Spleen (tissue), 11 donors: Measurements from ENCODE around the gene NFYC. TPM values are rescaled to one million over a fixed set of nuclear protein-coding genes. Genes with fewer than 3 reads are reported as not detected.

Experiments
- DNase-seq: peaks from one replicate; pipeline ENCODE4 v3.0.0-alpha.2; 2020
- H3K27ac ChIP-seq, 8 donors: fragments of 200-600 bp; sonication (generic) in 7 of 8; 1 replicate in 4 of 8; 2 replicates in 4 of 8; pipeline versions ENCODE4 v1.5.0 to v1.8.0; 2016 to 2021; ENCODE audit warnings: inconsistent platforms in 4 of 8, mild to moderate bottlenecking in 4 of 8, moderate library complexity in 1 of 8
- H3K27me3 ChIP-seq, 7 donors: fragments of 200-600 bp; sonication (generic) in 6 of 7; replicated peaks in 1 of 7; 1 replicate in 4 of 7; 2 replicates in 3 of 7; pipeline versions ENCODE4 v1.5.0 to v1.8.0; 2016 to 2021; ENCODE audit warnings: inconsistent platforms in 3 of 7, mild to moderate bottlenecking in 1 of 7
- H3K36me3 ChIP-seq, 6 donors: fragments of 200-600 bp; sonication (generic) in 5 of 6; 1 replicate in 4 of 6; 2 replicates in 2 of 6; pipeline versions ENCODE4 v1.5.0 to v1.8.0; 2016 to 2021; ENCODE audit warnings: inconsistent platforms in 2 of 6
- H3K4me1 ChIP-seq, 6 donors: fragments of 200-600 bp; sonication (generic) in 5 of 6; 1 replicate in 3 of 6; 2 replicates in 3 of 6; pipeline versions ENCODE4 v1.5.0 to v1.8.0; 2016 to 2021; ENCODE audit warnings: inconsistent platforms in 3 of 6
- H3K4me3 ChIP-seq, 8 donors: fragments of 200-600 bp; sonication (generic) in 7 of 8; 1 replicate in 4 of 8; 2 replicates in 4 of 8; pipeline versions ENCODE4 v1.5.0 to v1.8.0; 2016 to 2021; ENCODE audit warnings: inconsistent platforms in 4 of 8, mild to moderate bottlenecking in 4 of 8, moderate library complexity in 2 of 8
- H3K9me3 ChIP-seq, 8 donors: fragments of 200-600 bp; sonication (generic) in 7 of 8; 1 replicate in 4 of 8; 2 replicates in 4 of 8; pipeline versions ENCODE4 v1.5.0 to v1.8.0; 2016 to 2021; ENCODE audit warnings: inconsistent platforms in 4 of 8
- CTCF ChIP-seq, 11 experiments: fragments of 200-600 bp in 7 of 11; fragments of 450-650 bp in 4 of 11; sonication (generic) in 4 of 11; IDR thresholded peaks in 8 of 11; conservative IDR thresholded peaks in 3 of 11; 1 replicate in 7 of 11; 2 replicates in 4 of 11; pipeline versions ENCODE4 v1.4.0 to v1.8.0; 2016 to 2021; ENCODE audit warnings: antibody characterized with exemption in 11 of 11, inconsistent platforms in 4 of 11, mild to moderate bottlenecking in 1 of 11
- POLR2A ChIP-seq, 3 donors: fragments of 450-650 bp; IDR thresholded peaks; one replicate each; pipeline ENCODE4 v1.5.1; 2017; ENCODE audit warnings: antibody characterized with exemption in 3 of 3, mild to moderate bottlenecking in 1 of 3
- POLR2AphosphoS5 ChIP-seq, 3 donors: sonication (generic); formaldehyde crosslinking; IDR thresholded peaks; one replicate each; pipeline ENCODE4 v1.5.1; 2017; ENCODE audit warnings: antibody characterized with exemption in 3 of 3
- WGBS, 5 donors: extraction: QIAGEN DNeasy Blood & Tissue Kit in 3 of 5; methylation state at CpG; one replicate each; pipeline versions ENCODE4 v1.1.5 to v1.1.7; 2013 to 2018; 5-methylcytosine and 5-hydroxymethylcytosine counted together
- intact Hi-C: fragments of 100-400 bp; cut with DNase I; formaldehyde crosslinking; loops from one replicate; pipeline ENCODE4 v1.15.0; 2023; ENCODE audit warnings: low total_unique reads
- polyA plus RNA-seq, 3 donors: library from polyadenylated mRNA; stranded (reverse); fragments of 200-250 nt; gene quantifications; one replicate each; pipeline ENCODE4 v1.2.1, GENCODE V29; 2013
- total RNA-seq, 7 donors: library from RNA; depleted of rRNA in 3 of 7; stranded (reverse); fragments of >200 nt in 3 of 7; fragmentation: NEBNext Ultra II Directional in 4 of 7; extraction: Animal tissue kit (Norgen Biotek cat#: 25700) in 4 of 7; gene quantifications; one replicate each; pipeline versions ENCODE4 v1.1.0 to v1.2.1, GENCODE V29; 2016 to 2021
- donor health status: healthy with polysubstance abuse.
- donor health status: DM: no; HTN: no; CAD: no; lungs with moderate emphysema.
- donor health status: DM: no; HTN: no; CAD: no.
- donor health status: Bipolar disorder and iron deficiency.
- donor health status: healthy.
- donor health status: DM: no; HTN: no; CAD: no.
- donor health status: DM: yes; HTN: yes; CAD: no.

The NFYC gene
- total and polyA plus RNA-seq, 10 donors, result 34.6 to 99.0 (median 67.7) TPM

DNA sequence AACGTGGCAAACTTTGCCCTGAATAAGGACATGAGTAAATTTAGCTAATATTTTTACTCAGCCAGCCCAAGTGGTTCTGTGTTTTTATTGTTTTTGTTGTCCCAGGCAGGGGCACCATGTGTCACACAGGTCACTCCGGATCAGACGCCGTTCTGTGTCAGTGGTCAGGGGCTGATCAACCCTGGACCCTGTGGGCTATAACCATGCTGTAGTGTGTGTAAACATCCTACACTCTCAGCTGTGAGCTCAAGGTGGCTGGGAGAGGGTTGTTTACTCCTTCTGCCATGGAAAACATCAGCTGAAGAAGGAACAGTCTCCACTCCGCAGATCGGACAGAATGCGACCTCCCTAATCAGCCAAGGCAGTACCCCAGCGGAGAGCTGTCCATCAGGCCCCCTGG, 65.6 kb downstream of the NFYC start:
- Histone ChIP-seq H3K4me1 (peaks cover 0 to 22% (median 0%) of the 10 kb centered on the region in 6 donors), H3K36me3 (peaks cover 0 to 100% (median 83%) of the 10 kb centered on the region in 6 donors), H3K27me3 (no peaks in the 10 kb centered on the region), H3K9me3 (no peaks in the 10 kb centered on the region), H3K27ac (no peak overlapping the region), H3K4me3 (no peak overlapping the region)
- no peak for TF ChIP-seq CTCF (IDR thresholded peaks at IDR 0.05 in 8 of 11, conservative IDR thresholded peaks at IDR 0.05 in 3 of 11)
- no peak for TF ChIP-seq POLR2AphosphoS5 (IDR thresholded peaks at IDR 0.05)
- TF ChIP-seq POLR2A (IDR thresholded peaks at IDR 0.05), result no peak
- DNase-seq, result no peak
- intact Hi-C loops, result no loop called here
- WGBS, 5 donors, result 87 to 95% (median 92%) methylated on average over 8 of the region's 8 CpGs

DNA sequence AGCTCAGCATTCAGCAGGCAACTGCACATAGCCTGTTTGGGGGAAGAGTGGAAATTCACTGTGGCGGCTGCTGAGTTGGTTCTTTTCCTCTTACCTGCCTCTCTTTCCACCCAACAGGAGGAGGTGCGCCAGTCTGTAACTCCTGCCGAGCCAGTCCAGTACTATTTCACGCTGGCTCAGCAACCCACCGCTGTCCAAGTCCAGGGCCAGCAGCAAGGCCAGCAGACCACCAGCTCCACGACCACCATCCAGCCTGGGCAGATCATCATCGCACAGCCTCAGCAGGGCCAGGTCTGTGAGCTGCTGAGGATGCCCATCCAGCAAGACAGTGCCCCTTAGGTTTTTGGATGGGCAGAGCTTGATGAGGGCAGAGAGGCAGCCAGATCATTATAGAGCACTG, 66.5 kb downstream of the NFYC start:
- WGBS, 5 donors, result 93 to 98% (median 95%) methylated on average over 7 of the region's 7 CpGs
- H3K36me3 ChIP-seq, result peaks cover 0 to 100% (median 85%) of the 10 kb centered on the region in 6 donors
- H3K9me3 ChIP-seq, result no peaks in the 10 kb centered on the region
- no peaks in the 10 kb centered on the region for H3K27me3 ChIP-seq
- intact Hi-C loops, result no loop called here
- H3K4me1 ChIP-seq, result peaks cover 0 to 31% (median 2%) of the 10 kb centered on the region in 6 donors
- no peak overlapping the region for H3K4me3 ChIP-seq
- H3K27ac ChIP-seq, result no peak overlapping the region
- DNase-seq, result no peak
- TF ChIP-seq CTCF (IDR thresholded peaks at IDR 0.05 in 8 of 11, conservative IDR thresholded peaks at IDR 0.05 in 3 of 11) (no peak), POLR2AphosphoS5 (IDR thresholded peaks at IDR 0.05) (peak in 2 of 3 donors; percentile 9 to 28)

DNA sequence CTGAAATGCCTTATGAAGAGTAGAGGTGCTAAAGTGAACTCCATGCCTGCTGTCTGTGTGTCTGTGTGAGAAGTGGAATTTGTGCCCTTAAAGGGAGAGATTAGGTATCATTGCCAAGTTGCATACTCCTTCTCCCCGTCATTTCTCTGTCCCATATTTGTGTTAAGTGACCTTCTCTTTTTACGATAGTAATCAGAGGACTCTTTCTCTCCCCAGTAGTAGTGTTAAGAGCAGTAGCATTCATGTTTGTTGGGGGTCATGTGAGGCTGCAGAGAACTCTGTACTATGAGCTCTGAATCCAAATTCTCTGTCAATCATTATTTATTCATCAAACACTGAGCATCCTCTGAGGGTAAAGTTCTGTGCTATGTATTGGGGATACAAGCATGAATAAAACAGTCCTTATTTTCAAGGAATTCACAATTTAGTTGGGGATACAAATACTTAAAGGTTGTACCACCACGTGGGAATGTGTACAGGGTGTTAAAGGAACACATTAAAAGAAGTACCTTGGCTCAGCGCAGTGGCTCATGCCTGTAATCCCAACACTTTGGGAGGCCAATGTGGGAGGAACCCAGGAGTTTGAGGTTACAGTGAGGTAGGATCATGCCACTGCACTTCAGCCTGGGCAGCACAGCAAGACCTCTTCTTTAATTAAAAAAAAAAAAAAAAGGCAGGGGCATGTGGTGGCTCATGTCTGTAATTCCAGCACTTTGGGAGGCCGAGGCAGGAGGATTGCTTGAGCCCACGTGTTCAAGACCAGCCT, 67.3 kb downstream of the NFYC start:
- WGBS, 5 donors, result 93 to 97% (median 96%) methylated on average over 6 of the region's 6 CpGs
- TF ChIP-seq CTCF (IDR thresholded peaks at IDR 0.05 in 8 of 11, conservative IDR thresholded peaks at IDR 0.05 in 3 of 11) (no peak), POLR2A (IDR thresholded peaks at IDR 0.05) (no peak), POLR2AphosphoS5 (IDR thresholded peaks at IDR 0.05) (no peak)
- no peak overlapping the region for H3K4me3 ChIP-seq
- no peak overlapping the region for H3K27ac ChIP-seq
- DNase-seq, result no peak
- H3K27me3 ChIP-seq, result no peaks in the 10 kb centered on the region
- H3K9me3 ChIP-seq, result no peaks in the 10 kb centered on the region
- H3K36me3 ChIP-seq, result peaks cover 0 to 100% (median 82%) of the 10 kb centered on the region in 6 donors
- intact Hi-C loops, result no loop called here
- H3K4me1 ChIP-seq, result peaks cover 0 to 36% (median 6%) of the 10 kb centered on the region in 6 donors

- Histone ChIP-seq H3K4me3 (no peak overlapping the region), H3K27ac (no peak overlapping the region), H3K27me3 (no peaks in the 10 kb centered on the region), H3K4me1 (peaks cover 0 to 41% (median 11%) of the 10 kb centered on the region in 6 donors), H3K9me3 (no peaks in the 10 kb centered on the region), H3K36me3 (peaks cover 0 to 100% (median 82%) of the 10 kb centered on the region in 6 donors)
- DNase-seq, result no peak
- TF ChIP-seq POLR2AphosphoS5 (IDR thresholded peaks at IDR 0.05), result no peak
- TF ChIP-seq CTCF (IDR thresholded peaks at IDR 0.05 in 8 of 11, conservative IDR thresholded peaks at IDR 0.05 in 3 of 11), result no peak
- TF ChIP-seq POLR2A (IDR thresholded peaks at IDR 0.05), result no peak
- intact Hi-C loops, result no loop called here
- 66 to 86% (median 79%) methylated on average over 4 of the region's 4 CpGs for WGBS, 5 donors
Observed at GRCh38 chr1:40760984-40761383, 69.5 kb downstream of the NFYC start.
